ENCODE results near the gene CDYL.
A peak's percentile ranks its signal among the peaks of the same experiment; 100 is the strongest.

CDYL gene

DNA sequence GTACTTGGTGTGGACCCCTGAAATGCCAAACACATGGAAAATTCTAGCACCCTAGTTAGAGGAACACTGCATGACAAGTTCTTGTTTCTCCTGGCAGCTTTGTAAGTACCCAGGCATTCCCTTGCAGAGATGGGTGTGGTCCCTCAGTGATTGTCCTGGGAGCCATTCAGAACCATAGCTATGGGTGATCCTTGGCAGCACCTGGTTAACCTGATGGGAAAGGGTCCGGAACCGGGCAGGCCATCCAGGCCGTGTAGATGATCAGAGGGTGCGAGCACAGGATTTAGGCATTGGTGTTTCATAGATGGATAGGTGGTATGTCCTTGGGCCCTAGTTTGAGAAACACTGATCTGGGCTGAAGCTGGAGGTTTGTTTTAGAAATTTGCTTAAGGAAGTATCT lies 131.9 kb downstream of the CDYL start:
- no peak for DNase-seq

DNA sequence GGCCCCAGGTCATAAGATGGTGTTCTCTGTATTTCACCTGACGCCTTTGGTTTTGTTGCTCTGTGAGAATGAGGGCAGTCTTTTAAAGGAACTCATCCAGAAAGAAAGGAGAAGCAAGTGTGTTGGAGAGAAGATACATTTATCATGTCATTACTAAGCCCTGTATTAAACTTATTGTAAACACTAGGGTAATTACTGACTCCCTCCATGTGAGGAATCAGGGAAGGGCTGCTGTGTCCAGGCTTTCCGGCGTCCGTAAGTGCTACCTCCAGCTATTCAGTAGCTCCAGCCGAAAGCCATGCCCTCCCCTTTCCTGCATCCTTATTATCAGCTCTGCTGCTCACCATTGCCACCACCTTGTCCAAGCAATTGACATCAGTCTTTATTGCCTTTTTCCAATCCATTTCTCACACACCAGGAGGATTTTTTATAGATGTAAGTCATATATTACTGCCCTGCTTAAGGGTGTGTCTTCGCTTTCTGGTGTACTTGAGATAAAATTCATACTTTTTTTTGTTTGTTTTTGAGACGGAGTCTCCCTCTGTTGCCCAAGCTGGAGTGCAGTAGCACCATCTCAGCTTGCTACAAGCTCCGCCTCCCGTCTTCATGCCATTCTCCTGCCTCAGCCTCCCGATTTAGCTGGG lies 133.0 kb downstream of the CDYL start:
- DNase-seq, result no peak

DNA sequence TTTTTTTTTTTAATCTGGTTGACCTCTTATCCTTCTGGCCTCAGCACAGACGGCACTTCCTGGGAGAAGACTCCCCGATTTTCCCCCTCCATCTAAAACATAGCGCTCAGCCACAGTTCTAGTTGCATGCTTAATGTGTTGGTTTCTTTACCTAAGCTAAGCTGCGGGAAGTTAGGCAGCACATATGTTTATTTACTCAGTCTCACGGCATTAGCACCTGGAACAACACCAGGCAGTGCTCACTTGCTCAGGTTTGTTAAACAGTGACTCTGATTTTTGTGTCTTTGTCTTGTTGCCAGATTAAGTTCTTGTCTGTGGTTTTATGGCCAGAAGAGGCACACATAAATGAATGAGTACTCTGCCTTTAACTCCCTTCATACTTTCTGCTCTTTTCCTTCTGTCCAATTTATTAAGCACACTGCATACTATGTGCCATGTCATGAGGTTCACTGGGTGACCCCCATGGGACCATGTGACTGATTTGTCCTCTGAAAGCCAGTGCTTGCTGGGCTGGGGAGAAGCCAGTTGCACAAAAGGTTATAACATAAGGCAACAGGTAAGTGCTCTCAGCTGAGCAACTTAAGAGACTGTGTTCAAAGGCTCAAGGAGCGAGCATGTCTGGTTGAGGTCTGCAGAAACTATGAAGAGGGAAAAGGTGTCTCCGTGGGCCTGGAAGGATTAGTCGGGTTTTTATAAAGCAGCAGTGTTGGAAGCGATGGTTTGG lies 134.0 kb downstream of the CDYL start:
- DNase-seq, result no peak

DNA sequence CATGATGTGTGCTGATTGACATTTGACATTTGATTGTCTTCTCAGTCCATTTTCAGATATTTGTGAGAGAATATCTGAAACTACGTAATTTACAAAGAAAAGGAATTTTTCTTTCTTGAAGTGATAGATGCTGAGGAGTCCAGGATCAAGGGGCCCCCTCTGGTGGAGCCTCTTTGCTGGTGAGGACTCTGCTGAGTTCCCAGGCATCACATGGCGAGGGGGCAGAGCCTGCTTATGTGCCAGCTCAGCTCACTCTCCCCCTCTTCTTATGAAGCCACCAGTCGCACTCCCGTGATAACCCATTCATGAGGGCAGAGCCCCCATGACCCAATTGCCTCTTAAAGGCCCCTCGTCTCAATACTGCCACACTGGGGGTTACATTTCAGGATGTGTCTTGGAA lies 136.4 kb downstream of the CDYL start:
- no peak for DNase-seq

DNA sequence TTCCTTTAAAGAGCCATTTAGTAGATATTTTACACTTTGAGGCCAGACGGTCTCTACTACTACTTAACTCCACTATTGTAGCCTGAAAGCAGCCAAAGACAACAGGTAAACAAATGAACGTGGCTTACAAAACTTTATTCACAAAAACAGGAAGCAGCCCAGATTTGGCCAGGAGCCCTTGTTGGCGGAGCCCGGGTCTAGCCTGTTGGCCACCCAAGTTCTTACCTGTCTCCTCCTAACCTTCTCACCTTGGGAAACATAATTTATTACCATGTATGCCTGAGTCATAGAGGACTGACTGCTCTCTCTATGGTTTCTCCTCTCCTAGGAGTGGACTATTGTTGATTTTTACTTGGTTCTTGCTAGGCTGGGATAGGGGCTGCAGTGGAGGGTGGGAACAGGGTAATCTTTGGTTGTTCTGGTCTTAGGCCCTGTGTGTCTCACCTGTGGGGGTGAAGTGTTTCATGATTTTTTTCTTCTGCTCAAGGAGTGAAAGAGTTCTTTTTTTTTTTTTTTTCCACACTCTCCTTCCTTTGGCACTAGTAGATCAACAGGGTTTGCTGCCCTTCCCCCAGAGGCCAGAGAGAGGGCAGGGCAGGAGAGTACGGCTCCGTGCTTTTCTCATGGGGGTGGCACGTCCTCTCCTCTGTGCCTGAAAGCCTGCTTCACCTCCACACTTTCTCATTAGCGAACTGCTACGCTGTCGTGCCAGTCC lies 137.7 kb downstream of the CDYL start:
- peak; percentile 47 for DNase-seq

DNA sequence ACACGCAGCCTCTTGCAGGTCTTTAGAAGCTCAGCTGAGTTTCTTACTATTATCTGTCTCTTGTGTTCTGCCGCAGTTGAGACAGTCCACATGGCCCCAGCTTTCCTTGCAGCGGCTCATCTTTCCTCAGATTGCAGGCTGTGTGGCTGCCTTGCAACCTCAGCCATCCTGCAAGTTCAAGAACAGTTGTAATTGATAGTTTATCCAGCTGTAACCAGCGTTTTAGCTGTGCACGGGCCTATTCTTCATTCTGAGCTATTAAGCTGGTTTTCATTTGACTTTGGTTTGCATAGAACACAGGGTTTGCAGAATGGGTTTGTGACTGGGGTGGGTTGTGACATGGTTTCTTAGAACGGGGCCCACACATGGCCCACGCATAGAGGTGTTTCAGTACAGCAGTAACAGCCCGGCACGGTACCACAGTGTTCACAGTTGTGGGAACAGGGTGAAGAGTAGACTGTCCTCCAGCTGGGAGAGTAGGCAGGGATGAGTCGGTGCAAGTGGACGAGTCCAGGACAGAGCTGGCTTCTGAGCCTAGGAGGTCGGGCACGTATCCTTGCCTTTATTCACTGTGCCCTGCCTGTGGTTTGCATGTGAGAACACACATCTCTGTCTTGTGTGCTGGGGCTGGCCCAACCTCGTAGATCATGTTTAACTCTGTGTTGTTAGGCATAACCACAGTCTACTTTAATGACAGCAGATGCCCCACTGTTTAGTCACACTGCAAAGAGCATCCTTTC lies 138.4 kb downstream of the CDYL start:
- no peak for DNase-seq

DNA sequence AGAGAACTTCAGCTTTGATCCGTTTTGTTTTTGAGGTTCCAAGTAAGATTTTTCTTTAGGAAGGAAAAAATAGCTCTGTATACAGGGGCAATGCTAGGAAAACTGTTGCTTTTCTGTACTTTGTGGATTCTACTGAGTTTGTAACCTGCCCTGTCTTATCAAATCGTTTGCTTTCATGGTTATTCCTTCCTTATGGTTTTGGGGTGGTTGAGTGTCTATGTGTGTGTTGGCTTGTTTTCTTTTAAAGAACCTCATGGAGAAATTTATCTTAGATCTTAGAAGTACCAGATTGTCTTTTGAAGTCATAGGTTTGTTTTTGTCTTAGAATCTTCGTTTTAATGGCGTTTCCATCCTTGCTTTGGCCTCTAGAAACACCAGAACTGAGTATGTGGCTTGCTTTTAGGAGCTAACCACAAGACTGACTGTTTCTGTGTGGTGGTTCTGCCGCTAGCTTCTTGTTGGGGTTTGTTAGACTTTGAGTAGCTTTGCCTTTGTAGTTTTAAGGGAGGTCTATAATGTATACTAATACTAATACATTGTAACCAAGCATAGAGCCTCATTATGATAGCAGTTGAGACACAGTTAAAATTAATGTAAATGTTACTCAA lies 140.9 kb downstream of the CDYL start:
- DNase-seq, result no peak

DNA sequence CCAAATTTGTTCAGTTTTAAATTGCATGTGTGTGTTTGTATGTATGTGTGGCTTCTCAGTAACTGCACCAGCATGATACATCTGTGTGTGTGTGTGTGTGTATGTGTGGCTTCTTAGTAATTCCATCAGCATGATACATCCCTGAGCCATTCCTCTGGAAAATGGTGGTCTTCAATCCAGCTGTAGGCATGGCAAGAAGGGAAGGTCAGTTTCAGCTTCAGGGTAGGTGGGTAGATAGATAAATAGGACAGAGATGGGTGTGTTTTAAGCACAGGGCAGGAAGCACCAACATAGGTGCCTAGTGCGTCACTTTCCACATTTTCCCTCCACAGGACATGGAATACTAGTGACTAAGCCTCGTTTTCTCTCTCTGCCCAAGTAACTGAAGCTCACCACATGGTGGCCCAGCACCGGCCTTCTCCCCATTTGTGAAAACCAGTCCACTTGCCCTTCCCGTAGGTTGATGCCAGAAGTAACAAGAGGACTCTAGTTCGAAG lies 144.8 kb downstream of the CDYL start:
- no peak for DNase-seq

DNA sequence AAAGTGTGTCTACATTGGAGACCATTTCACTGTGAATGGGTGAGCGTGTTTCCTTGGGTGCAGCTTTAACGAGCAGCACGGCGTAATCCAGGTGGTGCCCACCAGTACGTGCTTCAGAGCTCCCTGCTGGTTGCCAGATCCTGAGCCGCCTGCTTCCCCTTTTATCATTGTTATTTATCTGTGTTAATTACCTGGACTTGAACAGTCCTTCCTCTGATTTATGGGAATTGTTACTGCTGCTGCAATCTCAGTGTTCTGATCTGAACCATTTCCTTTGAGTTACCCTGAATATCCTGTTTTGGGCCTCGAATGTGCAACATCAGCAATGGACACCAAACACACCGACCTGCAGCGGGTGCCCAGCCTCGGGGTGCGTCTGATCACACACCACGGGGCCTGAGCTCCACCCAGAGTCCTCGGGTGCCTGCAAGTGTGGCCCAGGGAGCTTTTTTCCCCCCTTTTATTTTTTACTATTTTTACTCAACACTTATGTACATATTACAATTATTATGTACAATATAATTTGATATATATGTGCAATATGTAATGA lies 146.4 kb downstream of the CDYL start:
- DNase-seq, result no peak

DNA sequence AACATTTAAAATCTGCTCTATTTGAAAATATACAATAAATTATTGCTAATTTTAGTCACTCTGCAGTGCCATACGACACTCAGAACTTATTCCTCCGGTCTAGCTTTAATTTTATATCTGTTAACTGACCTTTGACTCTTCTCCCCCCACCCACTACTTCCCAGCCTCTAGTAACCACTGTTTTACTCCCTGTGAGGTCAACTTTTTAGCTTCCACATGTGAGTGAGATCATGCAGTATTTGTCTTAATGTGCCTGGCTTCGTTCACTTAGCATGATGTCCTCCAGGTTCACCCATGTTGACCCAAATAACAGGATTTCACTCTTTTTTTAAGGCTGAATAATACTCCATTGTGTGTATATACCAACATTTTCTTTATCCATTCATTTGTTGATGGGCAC lies 146.9 kb downstream of the CDYL start:
- no peak for DNase-seq

DNA sequence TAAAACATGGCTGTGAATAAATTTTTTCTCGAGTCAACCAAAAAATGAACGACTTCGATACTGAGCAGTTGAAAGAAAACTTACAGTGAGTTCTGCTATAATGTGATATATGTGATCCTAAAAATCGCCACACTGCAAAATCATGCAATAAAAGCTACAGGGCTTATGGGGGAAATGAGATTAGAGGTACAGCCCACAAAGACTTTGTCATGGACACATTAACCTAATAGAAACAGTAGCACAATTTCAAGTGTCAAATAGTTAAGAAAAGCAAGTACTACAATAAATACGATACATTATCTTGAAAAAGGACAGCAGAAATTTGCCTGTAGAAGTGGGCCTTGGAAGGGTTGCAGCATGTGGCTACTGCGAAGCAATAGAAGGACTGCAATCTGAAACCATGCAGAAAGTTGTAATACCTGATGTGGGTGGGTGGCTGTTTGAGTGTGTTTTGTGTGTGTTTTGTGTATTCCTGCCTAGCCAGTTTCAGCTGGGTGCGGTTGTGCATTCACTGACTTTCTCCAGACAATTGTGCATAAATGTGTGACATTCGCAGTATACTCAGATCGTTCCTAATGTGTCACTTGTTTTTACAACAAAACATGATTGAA lies 148.6 kb downstream of the CDYL start:
- no peak for DNase-seq

DNA sequence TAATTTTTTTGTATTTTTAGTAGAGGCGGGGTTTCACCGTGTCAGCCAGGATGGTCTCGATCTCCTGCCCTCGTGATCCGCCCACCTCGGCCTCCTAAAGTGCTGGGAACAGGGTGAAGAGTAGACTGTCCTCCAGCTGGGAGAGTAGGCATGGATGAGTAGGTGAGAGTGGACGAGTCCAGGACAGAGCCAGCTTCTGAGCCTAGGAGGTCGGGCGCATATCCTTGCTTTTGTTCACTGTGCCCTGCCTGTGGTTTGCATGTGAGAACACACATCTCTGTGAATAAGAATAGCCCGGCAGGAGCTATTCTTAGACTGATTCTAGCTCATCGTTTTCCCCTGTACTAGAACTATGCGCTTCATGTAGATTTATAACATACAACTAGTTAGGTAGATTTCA lies 149.4 kb downstream of the CDYL start:
- no peak for DNase-seq

DNA sequence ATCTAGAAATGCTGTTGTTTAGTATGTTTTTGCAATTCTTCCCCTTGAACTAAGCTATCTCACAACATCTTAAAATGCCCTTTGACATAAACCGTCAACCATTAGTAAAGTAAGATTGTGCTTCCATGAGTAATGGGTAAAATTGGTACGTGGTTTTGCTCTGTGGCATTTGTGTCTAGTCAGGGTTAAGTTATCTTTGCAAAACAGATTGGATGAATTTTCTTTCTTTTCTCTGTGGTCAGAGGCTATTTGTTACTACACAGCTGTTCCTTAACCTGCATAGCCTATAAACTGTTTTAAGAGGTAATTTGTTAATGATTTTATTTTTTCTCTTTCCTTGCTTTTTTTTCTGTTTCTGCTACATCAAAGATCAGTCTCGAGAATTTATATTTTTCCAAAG lies 152.2 kb downstream of the CDYL start:
- DNase-seq, result no peak

DNA sequence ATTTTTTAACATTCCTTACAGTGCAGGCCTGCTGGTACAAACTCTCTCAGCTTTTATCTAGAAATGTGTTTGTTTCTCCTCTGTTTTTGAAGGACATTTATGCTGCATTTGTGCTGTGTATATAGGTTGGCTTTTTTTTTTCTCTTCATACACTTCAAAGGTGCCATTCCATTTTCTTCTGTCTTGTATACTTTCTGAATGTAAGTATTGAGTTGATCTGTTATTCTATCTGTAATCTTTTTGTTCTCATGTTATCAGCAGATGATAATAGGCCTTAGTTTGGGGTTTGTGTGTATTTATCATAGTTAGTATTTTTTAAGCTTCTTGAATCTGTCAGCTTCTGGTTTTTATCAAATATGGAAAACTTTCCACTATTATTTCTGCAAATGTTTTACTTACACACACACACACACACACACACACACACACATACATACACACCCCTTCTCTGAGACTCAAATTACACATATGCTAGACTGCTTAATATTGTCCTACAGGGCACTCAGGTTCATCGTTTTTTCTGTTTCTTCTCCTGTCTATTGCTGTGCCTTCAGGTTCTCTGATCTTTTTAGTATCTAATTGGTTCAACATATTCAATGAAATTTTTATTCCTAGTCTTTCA lies 153.0 kb downstream of the CDYL start:
- DNase-seq, result no peak

DNA sequence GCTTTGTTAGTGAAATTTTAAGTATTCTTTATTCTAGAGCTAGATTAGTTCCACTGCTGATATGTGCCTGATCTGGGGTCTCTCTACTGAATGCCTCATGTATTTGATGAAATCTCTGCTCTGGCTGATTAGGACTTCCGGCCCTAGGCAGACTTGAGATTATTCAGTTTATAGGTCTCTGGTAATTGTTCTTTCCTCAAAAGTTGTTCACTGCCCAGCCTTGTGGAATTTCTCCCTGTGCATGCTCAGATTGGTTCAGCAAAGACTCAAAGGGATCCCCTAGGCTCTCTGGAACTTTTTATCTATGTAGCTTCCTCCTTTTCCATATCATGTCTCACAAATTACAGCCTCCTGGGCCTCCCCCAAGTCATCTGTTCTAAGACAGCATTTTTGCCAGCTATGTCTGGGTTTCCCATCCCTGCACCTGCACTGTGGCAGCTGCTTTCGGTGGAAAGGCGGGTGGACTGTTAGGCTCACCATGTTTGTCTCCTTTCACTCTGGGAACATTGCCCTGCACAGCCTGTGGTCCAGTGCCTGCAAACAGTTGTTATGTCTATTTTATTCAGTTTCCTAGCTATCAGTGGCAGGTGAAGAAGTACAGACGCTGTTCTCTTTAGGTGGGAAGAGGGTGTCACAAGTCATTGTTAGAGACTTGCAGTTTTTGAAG lies 154.0 kb downstream of the CDYL start:
- DNase-seq, result no peak

DNA sequence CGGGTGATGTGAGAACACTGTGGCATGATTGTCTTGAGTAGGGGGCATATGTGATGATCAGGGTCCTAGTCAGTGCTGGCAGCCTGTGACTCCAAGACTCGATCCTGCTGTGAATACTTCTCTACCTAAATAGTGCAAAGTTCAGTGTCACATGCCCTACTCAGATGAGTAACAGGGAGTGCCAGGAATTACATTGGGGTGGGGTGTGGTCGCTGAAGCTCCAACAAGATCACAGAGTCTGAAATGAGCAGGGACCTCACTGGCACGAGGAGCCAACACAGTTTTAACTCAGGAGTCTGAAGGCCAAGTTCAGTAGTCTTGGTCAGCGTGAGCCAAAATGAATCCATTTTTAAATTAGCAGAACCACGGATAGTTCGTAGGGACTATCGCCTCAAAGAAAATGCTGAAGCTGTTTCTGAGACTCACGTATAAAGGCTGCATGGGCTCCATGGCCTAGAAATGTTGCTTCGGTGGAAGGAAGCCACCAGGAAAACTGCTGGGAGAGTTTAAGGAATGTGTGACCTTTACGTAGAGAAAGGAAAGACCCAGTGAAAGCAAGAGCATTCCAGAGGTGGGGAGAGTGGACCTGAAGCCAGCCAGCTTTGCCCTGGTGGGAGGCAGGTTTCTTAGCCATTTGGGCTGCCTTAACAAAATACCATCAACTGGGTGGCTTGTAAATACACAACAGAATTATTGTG lies 155.5 kb downstream of the CDYL start:
- DNase-seq, result no peak

DNA sequence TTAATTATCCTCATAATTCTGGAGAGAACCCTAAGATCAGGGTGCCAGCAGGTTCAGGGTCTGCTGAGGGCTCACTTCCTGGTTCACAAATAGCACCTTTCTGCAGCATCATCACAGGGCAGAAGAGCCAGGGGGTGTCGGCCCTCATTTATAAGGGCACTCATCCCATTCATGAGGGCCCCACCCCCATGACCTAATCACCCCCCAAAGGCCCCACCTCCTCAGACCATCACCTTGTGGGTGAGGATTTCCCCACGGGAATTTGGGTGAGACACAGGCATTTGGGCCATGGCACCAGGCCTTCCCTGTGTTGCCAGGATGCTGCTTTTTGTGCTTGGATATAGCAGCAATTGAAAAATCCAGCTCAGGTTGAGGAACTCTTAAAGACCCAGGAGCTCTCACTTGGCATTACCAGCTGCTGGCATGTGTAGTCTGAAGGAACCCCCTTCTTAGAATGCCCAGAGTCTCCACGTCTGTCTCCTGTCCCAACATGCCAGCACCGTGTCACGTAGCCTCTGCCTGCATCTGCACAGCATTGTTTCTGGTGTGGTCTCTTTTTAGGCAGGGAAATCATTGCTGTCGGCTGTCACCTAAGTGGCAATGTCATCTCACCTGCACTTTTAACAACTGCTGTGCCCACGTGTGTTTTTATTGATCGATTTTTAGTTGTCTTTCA lies 156.2 kb downstream of the CDYL start:
- no peak for DNase-seq

DNA sequence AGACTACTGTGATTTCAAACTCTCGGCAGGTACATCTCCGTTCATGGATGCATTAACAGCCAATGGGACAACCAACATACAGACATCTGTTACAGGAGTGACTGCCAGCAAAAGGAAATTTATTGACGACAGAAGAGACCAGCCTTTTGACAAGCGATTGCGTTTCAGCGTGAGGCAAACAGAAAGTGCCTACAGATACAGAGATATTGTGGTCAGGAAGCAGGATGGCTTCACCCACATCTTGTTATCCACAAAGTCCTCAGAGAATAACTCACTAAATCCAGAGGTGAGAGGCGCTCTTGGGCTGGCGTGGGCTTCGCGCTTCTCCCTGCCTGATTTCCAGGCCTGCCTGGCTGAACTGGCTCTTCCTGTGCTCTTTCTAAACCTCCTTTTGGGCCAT lies 159.3 kb downstream of the CDYL start:
- DNase-seq, result no peak

DNA sequence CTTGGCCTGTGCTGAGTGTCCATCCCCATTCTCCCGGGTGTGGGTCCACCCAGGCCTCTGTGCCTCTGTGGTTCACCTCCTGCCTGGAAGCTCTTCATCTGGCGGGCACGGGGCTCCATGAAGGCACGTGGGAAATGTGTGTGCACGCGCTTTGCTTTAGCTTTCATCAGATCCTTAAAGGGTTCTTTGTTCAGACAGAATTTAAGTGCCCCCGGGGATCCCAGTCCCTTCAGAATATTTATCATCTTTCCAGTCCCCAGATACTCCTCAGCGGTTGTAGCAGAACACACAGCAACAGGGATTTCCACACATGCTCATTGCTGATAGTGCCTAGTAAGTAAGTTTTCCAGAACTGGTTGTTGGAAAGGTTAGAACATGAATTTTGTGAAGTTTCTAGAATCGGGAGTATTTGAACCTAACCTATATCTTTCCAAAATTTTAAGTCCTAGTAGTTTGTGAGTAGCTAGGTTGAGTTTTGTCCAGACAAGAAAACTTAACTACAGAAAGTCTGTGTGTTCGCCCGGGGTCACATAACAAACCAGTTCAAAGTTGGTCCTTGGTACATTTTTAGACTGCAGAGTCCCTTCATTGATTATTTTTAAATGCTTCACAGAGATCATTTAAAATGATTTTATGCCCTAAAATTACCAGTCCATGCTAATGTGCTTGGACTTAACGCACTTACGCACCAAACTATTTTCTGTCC lies 159.9 kb downstream of the CDYL start:
- no peak for DNase-seq

Measured in right kidney (tissue), 1 donor.